Hepatocyte (in vitro differentiated cells): ENCODE results near the gene PPM1L.

Source experiments
- EZH2 ChIP-seq: fragments of 200-600 bp; sonication (generic); IDR thresholded peaks from 2 replicates; pipeline ENCODE4 v1.6.1; 2016; ENCODE audit warnings: antibody characterized with exemption, mild to moderate bottlenecking, borderline replicate concordance
- TF ChIP-seq, protein P1 (sequence below): fragments of 200-600 bp; sonication (generic); IDR thresholded peaks from 2 replicates; pipeline ENCODE4 v1.5.1; 2016; ENCODE audit warnings: antibody characterized with exemption, mild to moderate bottlenecking; ENCODE audit not compliant: poor library complexity

- TF ChIP-seq, protein P1, sequence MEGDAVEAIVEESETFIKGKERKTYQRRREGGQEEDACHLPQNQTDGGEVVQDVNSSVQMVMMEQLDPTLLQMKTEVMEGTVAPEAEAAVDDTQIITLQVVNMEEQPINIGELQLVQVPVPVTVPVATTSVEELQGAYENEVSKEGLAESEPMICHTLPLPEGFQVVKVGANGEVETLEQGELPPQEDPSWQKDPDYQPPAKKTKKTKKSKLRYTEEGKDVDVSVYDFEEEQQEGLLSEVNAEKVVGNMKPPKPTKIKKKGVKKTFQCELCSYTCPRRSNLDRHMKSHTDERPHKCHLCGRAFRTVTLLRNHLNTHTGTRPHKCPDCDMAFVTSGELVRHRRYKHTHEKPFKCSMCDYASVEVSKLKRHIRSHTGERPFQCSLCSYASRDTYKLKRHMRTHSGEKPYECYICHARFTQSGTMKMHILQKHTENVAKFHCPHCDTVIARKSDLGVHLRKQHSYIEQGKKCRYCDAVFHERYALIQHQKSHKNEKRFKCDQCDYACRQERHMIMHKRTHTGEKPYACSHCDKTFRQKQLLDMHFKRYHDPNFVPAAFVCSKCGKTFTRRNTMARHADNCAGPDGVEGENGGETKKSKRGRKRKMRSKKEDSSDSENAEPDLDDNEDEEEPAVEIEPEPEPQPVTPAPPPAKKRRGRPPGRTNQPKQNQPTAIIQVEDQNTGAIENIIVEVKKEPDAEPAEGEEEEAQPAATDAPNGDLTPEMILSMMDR: no peak
- TF ChIP-seq EZH2: no peak
Observed at GRCh38 chr3:161069511-161070251, 313.6 kb downstream of the PPM1L start.
